ENCODE measurements around the gene TFB1M.
A peak's percentile ranks its signal among the peaks of the same experiment; 100 is the strongest.
"Not testable (repeated sequence)": the region's sequence is repeated elsewhere in the genome, so short reads cannot be mapped to it uniquely, and the experiment has no call there.

The TFB1M gene

DNA sequence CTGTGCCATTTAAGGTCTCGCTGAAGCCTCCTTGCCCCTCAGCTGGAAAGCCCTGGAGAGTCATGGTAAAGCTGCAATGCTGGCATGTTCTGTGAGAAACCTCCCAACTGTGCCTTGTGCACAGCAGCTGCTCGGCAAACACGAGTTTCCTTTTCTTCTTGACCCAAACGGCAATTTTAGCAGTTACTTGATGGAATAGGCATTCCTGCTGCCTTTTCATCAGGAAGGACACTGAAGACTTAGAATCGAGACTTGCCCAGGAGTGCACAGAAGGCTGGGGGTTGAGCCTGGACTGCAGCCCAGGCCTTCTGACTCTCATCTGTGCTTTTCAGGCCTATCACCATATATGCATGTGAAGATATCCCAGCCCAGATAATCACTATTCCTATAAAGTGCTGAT is 79.2 kb downstream of the TFB1M start:
- no peak for DNase-seq (ENCODE audit: low read depth in 2 of 2)

DNA sequence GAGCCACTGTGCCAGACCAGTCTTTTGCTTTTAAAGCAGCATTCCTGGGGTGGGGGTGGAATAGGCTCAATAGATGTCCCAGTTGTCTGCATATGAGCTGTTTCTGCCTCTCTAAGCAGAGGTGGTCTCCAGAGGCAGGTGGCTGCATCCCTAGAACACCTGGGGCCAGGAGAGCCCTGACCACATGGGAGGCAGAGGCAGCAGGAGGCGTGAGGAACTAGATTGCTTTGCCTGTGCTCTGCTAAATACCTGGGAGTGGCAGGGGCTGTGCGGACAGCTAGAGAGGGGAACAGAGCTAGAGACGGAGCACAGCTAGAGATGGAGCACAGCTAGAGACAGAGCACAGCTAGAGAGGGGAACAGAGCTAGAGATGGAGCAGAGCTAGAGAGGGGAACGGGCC is 79.6 kb downstream of the TFB1M start:
- no peak for DNase-seq (ENCODE audit: low read depth in 2 of 2)

DNA sequence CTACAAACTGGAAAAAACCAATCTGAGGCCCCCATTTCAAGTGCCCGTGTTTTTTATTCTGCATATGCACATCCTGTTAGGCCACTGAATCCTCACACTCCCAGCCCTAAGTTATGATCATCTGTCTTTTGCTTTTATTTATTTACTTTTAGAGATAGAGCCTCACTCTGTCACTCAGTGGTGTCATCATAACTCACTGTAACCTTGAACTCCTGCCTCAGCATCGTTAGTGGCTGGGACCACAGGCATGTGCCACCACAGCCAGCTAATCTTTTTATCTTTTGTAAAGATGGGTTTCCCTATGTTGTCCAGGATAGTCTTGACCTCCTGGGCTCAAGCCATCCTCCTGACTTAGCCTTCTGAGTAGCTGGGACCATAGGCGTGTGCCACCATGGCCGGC is 80.1 kb downstream of the TFB1M start:
- no peak for DNase-seq (ENCODE audit: low read depth in 2 of 2)

DNA sequence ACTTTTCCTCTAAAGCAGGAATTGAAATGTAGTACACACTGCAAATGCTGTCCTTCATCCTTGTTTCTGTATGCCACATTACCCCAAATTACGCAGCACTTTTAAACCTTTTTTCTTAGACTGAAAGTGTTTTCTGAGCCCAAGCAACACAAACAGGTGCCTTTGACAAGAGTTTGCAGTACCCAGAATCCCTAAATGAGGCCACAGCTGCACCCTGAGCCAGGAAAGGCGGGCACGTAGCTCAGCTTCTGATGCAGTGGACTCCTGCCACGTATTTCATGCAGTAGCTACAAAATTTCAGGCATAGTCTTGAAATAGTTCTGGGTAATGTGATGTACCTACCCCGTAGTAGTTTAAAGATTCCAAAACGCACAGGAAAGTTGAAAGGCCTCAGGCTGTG is 81.4 kb downstream of the TFB1M start:
- DNase-seq (ENCODE audit: low read depth in 2 of 2) = no peak

DNA sequence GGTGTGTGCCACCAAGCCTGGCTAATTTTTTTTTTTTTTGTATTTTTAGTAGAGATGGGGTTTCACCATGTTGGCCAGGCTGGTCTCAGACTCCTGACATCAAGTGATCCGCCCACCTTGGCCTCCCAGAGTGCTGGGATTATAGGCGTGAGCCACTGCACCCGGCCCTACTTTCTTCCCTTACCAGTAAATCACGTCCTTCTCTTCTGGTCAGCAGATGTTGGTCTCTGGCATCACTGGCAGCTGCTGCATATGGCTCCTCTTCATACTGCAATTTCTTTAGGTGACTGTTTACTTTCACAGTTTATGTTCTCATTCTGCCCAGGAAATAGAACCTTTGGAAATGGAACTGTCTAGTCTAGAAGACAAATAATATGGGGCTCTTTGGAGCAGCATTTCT is 83.3 kb downstream of the TFB1M start:
- DNase-seq (ENCODE audit: low read depth in 2 of 2) = not testable (repeated sequence)

DNA sequence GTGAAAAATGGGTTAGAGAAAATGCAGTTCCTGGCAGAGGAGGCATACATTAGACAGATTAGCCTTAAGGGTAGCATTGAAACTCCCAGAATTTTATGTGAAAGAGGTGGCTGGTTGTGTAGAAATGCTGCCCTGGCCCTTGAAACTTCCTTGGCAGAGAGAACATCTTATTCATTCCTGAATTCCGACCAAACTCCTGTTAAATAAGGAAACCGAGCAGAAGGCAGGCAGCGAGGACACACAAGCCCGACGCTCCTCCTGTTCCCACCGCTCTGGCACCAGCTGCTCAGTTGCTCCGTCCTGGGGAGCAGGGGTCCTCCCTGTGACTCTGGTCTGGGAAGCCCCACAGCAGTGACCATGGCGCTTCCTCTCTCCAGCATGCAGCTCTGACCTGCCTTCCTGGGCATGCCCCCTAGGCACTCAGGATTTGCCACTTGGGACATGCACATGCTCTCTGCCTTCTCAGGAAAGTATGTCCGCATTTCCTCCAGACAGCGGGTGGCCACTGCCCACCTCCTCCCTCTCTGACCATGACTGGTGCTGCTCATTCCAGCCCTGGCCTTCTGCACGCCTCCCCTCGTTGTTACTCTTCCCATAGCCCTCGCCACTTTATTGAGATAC is 85.6 kb downstream of the TFB1M start:
- no peak for DNase-seq (ENCODE audit: low read depth in 2 of 2)

DNA sequence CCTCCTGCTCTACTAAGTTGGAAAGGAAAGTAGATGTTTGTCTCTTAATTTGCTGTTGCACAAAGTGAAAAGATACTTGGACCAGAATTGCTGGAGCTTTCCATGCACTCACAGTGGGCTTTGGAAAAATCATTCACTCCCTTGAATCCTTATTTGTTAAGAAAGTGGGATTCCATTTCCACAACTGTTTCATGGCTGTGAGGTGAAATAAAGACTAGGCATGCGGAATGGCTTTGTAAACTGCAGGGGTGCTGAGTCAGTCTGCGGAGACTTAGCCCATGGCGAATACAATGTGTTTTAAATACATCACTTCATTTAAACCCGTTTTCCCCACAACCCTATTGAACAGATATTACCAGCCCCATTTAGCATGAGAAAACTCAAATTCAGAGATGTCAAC is 87.2 kb downstream of the TFB1M start:
- DNase-seq (ENCODE audit: low read depth in 2 of 2) = no peak

DNA sequence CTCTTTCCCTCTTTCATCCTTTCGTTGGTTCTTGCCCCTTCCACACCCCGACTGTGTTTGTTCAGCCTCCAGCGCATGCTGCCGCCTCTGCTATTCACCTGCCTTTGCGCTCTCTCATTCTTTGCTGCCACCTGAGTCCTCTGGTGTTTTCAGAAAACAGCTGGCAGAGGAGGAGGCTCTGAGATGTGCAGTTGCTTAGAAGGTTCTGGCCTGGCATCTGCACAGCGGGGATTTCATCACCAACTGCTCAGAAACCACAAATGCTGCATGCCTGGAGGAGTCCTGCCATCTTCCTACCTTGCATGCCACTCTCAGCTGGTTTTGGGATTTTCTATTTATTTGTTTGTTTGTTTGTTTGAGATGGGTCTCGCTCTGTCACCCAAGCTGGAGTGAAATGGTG is 89.7 kb downstream of the TFB1M start:
- DNase-seq (ENCODE audit: low read depth in 2 of 2) = no peak

DNA sequence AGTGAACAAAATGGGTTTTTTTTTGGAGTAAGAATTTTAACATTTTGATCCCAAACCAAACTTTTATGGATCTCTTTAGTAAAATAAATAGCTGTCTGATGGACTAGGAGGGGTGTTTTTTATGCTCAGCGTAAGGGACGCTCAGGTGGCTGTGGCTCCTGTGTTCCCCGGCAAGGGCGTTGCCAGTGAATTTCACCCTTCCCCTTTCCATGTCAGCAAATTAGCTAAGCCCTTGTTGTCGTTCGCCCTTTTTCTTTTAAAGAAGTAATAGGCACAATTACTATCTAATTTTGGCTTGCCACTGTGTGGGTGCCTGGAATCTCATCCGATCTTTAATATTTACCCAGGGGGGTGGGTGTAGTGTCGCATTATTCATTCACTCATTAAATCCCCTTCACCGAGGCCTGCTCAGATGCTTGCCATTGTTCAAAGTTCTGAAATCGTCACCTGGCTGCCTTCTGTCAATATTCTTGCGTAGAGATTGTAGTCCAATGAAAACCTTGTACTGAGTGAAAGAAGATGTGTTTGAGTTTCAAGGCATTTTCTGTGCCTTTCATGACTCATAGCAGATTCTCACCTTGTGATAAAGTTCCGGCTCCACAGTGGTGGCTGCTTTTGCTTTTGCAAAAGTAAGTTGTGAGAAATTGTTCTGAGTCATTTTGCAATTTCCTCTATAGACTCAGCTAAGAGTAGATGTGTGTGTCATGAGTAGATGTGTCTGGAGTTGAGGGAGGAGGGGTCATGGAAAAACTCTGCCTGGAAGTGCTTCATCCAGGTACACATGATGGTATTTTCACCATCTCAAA is 90.4 kb downstream of the TFB1M start:
- peak; percentile 16 to 27 for DNase-seq (ENCODE audit: low read depth in 2 of 2)

DNA sequence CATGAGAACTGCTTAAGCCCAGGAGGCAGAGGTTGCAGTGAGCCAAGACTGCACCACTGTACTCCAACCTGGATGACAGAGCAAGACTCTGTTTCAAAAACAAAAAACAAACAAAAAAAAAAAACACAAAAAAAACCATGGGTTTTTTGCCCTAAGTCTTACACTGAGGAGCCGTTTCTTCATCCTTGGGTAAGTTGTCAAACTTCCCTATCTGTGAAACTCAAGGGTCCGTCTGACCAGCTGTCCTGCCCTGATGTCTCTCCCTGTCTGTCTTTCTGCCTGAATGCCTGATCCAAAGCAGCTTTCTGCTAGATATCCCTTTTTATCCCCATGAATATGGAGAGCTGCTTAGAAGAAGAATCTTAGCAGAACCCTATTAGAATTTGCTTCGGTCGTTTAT is 91.8 kb downstream of the TFB1M start:
- DNase-seq (ENCODE audit: low read depth in 2 of 2) = no peak

DNA sequence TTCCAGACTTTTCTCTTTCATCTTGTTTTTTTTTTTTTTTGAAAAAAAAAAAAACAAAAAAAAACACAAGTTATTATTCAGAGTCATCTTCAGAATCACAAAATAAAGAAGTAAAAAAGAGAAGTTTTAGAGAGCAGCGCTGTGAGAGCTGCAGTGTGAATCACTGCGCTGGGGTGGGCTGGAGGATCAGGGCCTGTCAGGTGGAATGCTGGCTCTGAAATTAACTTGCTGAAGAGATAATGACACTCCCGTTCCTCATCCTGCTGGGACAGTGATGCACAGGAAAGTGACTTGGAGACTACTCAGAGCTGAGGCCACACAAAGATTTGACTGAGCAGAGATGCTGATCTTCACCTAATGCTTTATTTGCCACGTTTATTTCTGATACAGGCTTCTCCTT is 93.2 kb downstream of the TFB1M start:
- DNase-seq (ENCODE audit: low read depth in 2 of 2) = no peak

DNA sequence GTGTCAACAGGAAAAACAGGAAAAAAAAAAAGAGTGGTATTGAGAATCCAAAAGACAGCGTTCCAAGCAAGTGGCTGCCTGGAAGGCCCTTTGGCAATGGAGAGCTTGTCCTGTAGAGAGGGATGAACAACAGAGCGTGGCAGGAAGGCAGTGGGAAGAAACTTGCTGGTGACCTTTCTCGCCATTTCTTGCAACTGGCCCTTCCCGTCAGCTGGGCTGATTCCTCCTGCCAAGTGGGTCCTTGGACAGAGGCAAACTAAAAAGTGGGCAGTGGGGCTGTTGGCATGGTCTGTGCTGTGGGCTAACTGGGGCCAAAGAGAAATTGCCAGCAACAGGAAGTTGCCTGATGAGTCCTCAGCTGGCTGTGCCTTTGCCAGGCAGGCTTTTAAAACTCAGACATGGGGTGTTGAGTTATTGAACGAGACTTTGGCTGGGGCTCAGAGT is 94.4 kb downstream of the TFB1M start:
- no peak for DNase-seq (ENCODE audit: low read depth in 2 of 2)

DNA sequence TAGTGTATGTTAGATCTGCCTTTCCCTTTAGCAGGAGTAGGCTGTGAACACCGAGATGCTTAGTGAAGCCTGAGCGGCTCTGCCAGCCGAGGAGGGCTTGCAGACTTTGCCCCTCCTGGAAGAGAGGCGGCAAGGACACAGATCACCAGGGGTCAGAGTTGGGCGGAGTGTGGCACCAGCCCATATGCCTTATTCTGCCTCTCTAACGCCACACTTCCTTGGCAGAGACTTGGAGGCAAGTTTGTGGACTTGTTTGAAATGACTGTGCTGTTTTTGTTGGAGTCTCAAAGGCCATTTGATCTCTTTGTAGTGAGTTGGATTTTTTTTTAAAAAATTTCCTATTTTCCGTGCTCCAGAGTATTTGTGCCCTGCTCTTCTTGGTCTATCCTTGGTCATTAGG is 95.0 kb downstream of the TFB1M start:
- no peak for DNase-seq (ENCODE audit: low read depth in 2 of 2)

DNA sequence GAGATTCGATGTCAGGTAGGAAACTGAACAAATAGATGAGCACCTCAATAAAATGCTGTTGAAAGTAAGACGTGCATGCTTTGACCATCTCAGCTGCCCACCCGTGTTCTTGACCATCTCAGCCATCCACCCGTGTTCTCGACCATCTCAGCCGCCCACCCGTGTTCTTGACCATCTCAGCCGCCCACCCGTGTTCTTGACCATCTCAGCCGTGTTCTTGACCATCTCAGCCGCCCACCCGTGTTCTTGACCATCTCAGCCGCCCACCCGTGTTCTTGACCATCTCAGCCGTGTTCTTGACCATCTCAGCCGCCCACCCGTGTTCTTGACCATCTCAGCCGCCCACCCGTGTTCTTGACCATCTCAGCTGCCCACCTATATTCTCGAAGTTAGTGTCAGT is 95.6 kb downstream of the TFB1M start:
- DNase-seq (ENCODE audit: low read depth in 2 of 2) = not testable (repeated sequence)

DNA sequence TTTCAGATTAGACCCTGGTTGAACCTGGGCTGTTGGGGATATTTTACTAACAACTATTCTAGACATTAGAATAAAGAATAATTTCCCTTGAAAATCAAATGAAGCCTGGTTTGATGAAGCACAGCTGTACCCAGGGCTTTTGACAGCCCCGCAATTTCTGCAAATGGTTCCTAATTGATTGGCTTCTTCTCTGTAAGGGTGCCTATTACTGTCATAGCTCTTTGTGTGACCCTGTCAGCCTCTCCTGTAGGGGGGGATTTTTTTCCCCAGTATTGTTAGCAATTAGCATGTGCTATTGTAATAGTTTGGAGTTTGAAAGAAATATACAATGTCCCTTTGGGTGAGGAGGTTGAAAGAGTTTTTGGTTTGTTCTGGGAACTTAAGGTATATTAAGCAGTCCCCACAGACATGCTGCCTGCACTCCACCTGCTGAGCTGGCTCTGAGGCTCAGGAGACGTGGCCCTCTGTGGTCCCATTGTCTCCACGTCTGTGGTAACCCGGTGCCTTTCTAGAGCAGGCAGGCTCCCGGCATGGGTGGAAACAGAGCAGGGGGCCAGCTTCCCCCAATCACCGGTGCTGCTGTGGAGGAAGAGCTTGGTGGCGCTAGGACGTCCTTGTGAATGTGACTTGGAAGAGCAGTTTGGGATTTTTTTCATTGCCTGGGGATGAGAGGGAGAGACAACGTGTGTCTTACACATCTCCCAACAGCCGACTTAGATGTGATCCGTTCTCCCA is 97.8 kb downstream of the TFB1M start:
- no peak for DNase-seq (ENCODE audit: low read depth in 2 of 2)

DNA sequence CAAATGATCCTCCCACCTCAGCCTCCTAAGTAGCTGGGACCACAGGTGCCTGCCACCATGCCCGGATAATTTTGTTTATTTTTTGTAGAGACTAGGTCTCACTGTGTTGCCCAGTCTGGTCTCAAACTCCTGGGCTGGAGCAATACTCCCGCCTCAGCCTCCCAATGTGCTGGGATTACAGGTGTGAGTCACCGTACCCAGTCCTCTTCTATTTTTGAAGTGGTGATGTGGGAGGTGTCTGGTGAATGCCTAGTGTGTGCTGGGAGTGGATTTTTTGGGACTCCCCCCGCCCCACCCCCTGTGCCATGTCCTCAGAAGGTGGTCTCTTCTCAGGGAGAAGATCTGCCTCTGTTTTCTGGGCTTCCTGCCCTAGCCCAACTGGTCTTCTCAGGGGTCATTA is 98.4 kb downstream of the TFB1M start:
- DNase-seq (ENCODE audit: low read depth in 2 of 2) = no peak

DNA sequence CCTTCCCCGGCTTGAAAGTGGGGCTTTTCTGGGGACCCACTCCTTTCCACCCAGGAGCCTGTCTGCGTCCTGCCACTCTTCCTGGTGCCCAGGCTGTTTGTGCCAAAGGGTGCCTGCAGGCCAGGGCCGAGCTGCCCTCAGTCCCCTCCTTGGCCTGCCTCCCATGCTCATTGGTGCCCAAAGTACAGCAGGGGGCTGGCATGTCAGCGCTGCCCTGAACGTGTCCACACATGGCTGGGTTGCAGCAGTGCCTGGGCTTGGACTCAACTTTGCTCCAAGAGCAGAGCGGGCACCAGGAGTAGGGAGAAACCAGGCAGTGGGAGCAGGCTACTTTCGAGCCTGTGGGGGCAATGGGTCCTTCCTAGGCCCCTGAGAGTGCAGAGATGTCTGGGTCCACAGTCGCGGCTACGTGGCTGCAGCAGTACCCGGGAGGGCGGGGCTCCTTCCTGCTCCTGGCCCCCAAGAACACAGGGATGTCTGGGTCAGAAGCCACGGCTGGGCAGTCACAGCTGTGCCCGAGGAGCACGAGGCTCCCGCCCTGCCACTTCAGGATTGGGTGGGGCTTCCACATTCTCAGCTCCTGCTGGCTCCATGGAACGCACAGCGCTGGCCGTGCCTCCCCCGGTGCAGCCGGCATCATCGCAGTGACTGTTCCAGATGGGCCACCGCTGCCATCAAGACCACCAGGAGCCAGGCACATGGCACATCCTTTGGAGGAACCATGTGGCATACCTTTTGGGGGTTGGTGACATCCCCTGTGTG is 100.5 kb downstream of the TFB1M start:
- DNase-seq (ENCODE audit: low read depth in 2 of 2) = no peak

DNA sequence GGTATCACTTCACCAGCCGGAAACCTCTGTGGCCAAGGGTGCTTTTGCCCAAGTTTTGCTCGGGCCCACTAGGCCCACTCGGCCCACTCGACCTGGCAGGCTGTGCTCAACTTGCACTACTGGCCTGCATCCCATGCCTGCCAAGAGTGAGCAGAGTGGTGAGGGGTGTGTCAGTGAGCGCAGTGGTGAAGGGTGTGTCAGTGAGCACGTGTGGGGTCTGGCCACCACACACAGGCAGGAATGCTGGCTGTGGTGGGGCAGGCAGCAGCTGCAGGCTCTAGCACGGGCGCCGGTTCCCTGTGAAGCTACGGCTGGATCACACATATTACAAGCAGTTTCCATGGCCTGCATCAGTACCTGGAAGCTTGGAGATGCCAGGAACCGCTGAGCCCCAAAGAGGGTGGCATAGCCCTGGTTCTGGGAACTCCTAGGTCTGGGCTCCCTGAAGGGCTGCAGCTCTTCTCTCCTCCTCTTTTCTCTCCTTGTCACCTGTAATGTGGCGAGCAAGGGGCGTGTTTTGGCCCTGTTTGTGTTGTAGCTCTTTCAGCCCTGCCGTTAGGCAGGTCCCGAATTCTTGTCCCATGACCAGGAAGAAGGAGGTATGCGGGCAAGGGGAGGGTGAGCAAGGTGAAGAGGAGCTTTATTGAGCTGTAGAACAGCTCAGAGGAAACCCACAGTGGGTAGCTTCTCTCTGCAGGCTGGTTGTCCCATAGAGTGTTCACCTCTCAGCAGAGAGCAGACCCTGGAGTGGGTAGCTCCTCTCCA is 101.5 kb downstream of the TFB1M start:
- no peak for DNase-seq (ENCODE audit: low read depth in 2 of 2)

DNA sequence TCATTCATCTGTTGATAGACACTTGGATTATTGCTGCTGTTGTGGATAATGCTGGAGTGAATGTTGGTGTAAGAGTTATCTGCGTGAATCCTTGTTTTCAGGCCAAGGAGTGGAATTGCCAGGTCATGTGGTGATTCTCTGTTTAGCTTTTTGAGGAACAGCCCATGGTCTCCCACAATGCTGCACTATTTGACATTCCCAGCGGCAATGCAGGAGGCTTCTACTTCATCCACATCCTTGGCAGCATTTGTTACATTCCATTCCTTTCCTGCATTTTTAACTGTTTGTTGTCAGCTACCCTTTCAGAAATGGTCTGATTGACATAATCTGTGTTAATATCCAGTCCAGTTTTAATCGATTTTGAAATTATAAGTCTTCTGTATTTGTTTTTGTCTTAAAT is 102.2 kb downstream of the TFB1M start:
- no peak for DNase-seq (ENCODE audit: low read depth in 2 of 2)

DNA sequence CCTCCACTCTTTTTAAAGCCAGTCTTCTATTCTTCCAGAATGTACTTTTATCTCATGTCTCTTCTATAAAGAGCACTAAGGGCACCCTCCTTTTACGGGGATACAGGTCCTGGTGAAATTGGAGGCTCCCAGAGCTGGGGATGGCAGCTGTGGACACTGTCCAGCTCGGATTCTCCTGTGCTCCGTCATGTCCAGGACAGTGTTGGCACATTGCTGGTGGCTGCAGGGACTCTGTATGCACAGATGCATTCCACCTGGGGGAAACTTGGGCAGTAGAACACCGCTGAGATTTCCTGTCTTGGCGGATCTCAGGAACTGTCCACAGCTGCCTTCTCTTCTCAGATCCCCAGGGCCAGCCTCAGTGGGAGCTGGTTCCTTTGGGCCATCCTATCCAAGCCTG is 107.1 kb downstream of the TFB1M start:
- DNase-seq (ENCODE audit: low read depth in 2 of 2) = no peak
